HG03575 (cell line): ENCODE measurements around the gene GATAD2A.

ENCODE experiments used
- ATAC-seq: cut with Tn5 transposase; IDR thresholded peaks from one replicate; pipeline ENCODE4 v1.9.1; 2021; ENCODE audit not compliant: unreplicated experiment, insufficient number of reproducible peaks, low FRiP score; ENCODE audit errors: extremely low read depth

The GATAD2A gene

GRCh38 chr19:19517235-19517619 is 111.8 kb downstream of the GATAD2A start:
- ATAC-seq, result no peak

- ATAC-seq, result no peak
Measured at GRCh38 chr19:19520989-19521388, 115.5 kb downstream of the GATAD2A start.

GRCh38 chr19:19523177-19523576 is 117.7 kb downstream of the GATAD2A start:
- no peak for ATAC-seq

GRCh38 chr19:19524053-19524452 is 118.6 kb downstream of the GATAD2A start:
- no peak for ATAC-seq

- ATAC-seq, result no peak
Measured at GRCh38 chr19:19525611-19526380, 120.3 kb downstream of the GATAD2A start.

GRCh38 chr19:19526581-19527370 is 121.3 kb downstream of the GATAD2A start:
- ATAC-seq, result no peak

GRCh38 chr19:19527371-19527656 is 121.8 kb downstream of the GATAD2A start:
- ATAC-seq, result no peak

- ATAC-seq, result no peak
Measured at GRCh38 chr19:19527674-19528625, 122.5 kb downstream of the GATAD2A start.

- ATAC-seq, result no peak
Measured at GRCh38 chr19:19528721-19529490, 123.4 kb downstream of the GATAD2A start, which contains the start of gene YJEFN3. Gene YJEFN3, plus strand, starts transcription at chr19:19528911. Its CDS starts 22 bp downstream, at chr19:19528933.

GRCh38 chr19:19529783-19530422 is 124.4 kb downstream of the GATAD2A start:
- no peak for ATAC-seq

- ATAC-seq, result no peak
Measured at GRCh38 chr19:19530423-19530804, 124.9 kb downstream of the GATAD2A start.

GRCh38 chr19:19530889-19531288 is 125.4 kb downstream of the GATAD2A start:
- ATAC-seq, result no peak

GRCh38 chr19:19531951-19532805 is 126.7 kb downstream of the GATAD2A start:
- no peak for ATAC-seq

- no peak for ATAC-seq
Measured at GRCh38 chr19:19532806-19533701, 127.6 kb downstream of the GATAD2A start.

GRCh38 chr19:19533841-19534240 is 128.4 kb downstream of the GATAD2A start:
- no peak for ATAC-seq

GRCh38 chr19:19534556-19535265 is 129.2 kb downstream of the GATAD2A start:
- ATAC-seq, result no peak
